CD14-positive monocyte (primary cell): Measurements from ENCODE around the gene DHRS2. TPM values are rescaled to one million over a fixed set of nuclear protein-coding genes. Genes with fewer than 3 reads are reported as not detected.
A peak's percentile ranks its signal among the peaks of the same experiment; 100 is the strongest.

ENCODE experiments used
- DNase-seq, 3 donors: peaks; one replicate each; pipeline ENCODE4 v3.0.0-alpha.2; 2011 to 2022
- H2AFZ ChIP-seq: 2 replicates; pipeline ENCODE4 v1.6.0; 2012; ENCODE audit warnings: mild to moderate bottlenecking, low read depth, low read length, inconsistent platforms; ENCODE audit not compliant: insufficient read depth, poor library complexity, severe bottlenecking
- H3K27ac ChIP-seq, 2 donors: 1 replicate in 1 of 2; 2 replicates in 1 of 2; pipeline ENCODE4 v1.5.1; 2012 to 2013; ENCODE audit warnings: low read length in 2 of 2, control low read depth in 1 of 2, inconsistent platforms in 1 of 2, low read depth in 1 of 2, mild to moderate bottlenecking in 1 of 2
- H3K27me3 ChIP-seq, 2 donors: one replicate each; pipeline versions ENCODE4 v1.6.0 to v1.6.1; 2011 to 2013; ENCODE audit warnings: low read length in 2 of 2; ENCODE audit not compliant: control insufficient read depth in 2 of 2, insufficient read depth in 2 of 2
- H3K36me3 ChIP-seq, 2 donors: replicated peaks in 1 of 2; 1 replicate in 1 of 2; 2 replicates in 1 of 2; pipeline versions ENCODE4 v1.5.1 to v1.6.1; 2012 to 2013; ENCODE audit warnings: low read length in 2 of 2, control low read depth in 1 of 2, inconsistent platforms in 1 of 2, mild to moderate bottlenecking in 1 of 2; ENCODE audit not compliant: insufficient read depth in 2 of 2, control insufficient read depth in 1 of 2
- H3K4me1 ChIP-seq, 2 donors: 1 replicate in 1 of 2; 2 replicates in 1 of 2; pipeline versions ENCODE4 v1.5.1 to v1.6.1; 2012 to 2013; ENCODE audit warnings: low read length in 2 of 2, control low read depth in 1 of 2, inconsistent platforms in 1 of 2, mild to moderate bottlenecking in 1 of 2, moderate library complexity in 1 of 2; ENCODE audit not compliant: insufficient read depth in 2 of 2, control insufficient read depth in 1 of 2
- H3K4me2 ChIP-seq: replicated peaks from 2 replicates; pipeline ENCODE3; 2012; ENCODE audit warnings: low read length, moderate library complexity, mild to moderate bottlenecking; ENCODE audit not compliant: poor library complexity, severe bottlenecking; ENCODE audit errors: extremely low read depth
- H3K4me3 ChIP-seq, 3 experiments: fragments of 200-600 bp in 1 of 3; sonication (generic) in 1 of 3; replicated peaks in 1 of 3; 1 replicate in 2 of 3; 2 replicates in 1 of 3; pipeline ENCODE4 v1.5.1; 2011 to 2013; ENCODE audit warnings: low read length in 3 of 3, mild to moderate bottlenecking in 3 of 3, control low read depth in 2 of 3, low read depth in 2 of 3, inconsistent platforms in 1 of 3, moderate library complexity in 1 of 3
- H3K79me2 ChIP-seq: 2 replicates; pipeline ENCODE4 v1.6.0; 2012; ENCODE audit warnings: mild to moderate bottlenecking, control low read depth, inconsistent platforms, low read length, moderate library complexity; ENCODE audit not compliant: insufficient read depth
- H3K9ac ChIP-seq: 2 replicates; pipeline ENCODE4 v1.6.0; 2017; ENCODE audit warnings: low read length, mild to moderate bottlenecking; ENCODE audit not compliant: insufficient read depth, poor library complexity, severe bottlenecking
- H3K9me3 ChIP-seq, 2 donors: replicated peaks in 1 of 2; 1 replicate in 1 of 2; 2 replicates in 1 of 2; pipeline versions ENCODE4 v1.5.1 to v1.6.1; 2012 to 2013; ENCODE audit warnings: low read length in 2 of 2, control low read depth in 1 of 2; ENCODE audit not compliant: control insufficient read depth in 1 of 2, insufficient read depth in 1 of 2
- H4K20me1 ChIP-seq: 2 replicates; pipeline ENCODE4 v1.6.0; 2012; ENCODE audit warnings: mild to moderate bottlenecking, low read length, control low read depth, moderate library complexity; ENCODE audit not compliant: insufficient read depth
- H3K27ac Mint-ChIP-seq, 7 donors: one replicate each; pipeline ENCODE4 v1.8.0; 2020; ENCODE audit warnings: mild to moderate bottlenecking in 7 of 7, mixed read lengths in 7 of 7, moderate library complexity in 6 of 7, inconsistent platforms in 2 of 7
- H3K27me3 Mint-ChIP-seq, 3 donors: one replicate each; pipeline ENCODE4 v1.8.0; 2021 to 2022; ENCODE audit warnings: low read depth in 3 of 3, mild to moderate bottlenecking in 3 of 3, mixed read lengths in 3 of 3, moderate library complexity in 3 of 3, inconsistent platforms in 1 of 3
- H3K36me3 Mint-ChIP-seq, 2 donors: one replicate each; pipeline ENCODE4 v1.8.0; 2020; ENCODE audit warnings: mixed read lengths in 2 of 2, inconsistent platforms in 1 of 2, mild to moderate bottlenecking in 1 of 2
- H3K4me1 Mint-ChIP-seq: one replicate; pipeline ENCODE4 v1.8.0; 2020; ENCODE audit warnings: mild to moderate bottlenecking, mixed read lengths
- H3K4me3 Mint-ChIP-seq, 2 donors: one replicate each; pipeline ENCODE4 v1.8.0; 2020; ENCODE audit warnings: mild to moderate bottlenecking in 2 of 2, mixed read lengths in 2 of 2, moderate library complexity in 1 of 2
- H3K9me3 Mint-ChIP-seq, 7 donors: one replicate each; pipeline ENCODE4 v1.8.0; 2020 to 2022; ENCODE audit warnings: mixed read lengths in 7 of 7, mild to moderate bottlenecking in 6 of 7, moderate library complexity in 6 of 7, inconsistent platforms in 2 of 7
- WGBS: methylation state at CpG from one replicate; pipeline ENCODE4 v1.1.5; 2013; ENCODE audit warnings: missing lambda C conversion rate; ENCODE audit not compliant: insufficient coverage; 5-methylcytosine and 5-hydroxymethylcytosine counted together
- intact Hi-C, 2 donors: fragments of 100-400 bp; cut with micrococcal nuclease; formaldehyde crosslinking; loops; one replicate each; pipeline versions ENCODE4 v1.15.0 to v1.15.1; 2023
- polyA plus RNA-seq, 3 donors: library from polyadenylated mRNA; depleted of rRNA in 1 of 3; unstranded in 2 of 3; stranded (reverse) in 1 of 3; fragments of 300-500 nt in 2 of 3; fragments of >200 nt in 1 of 3; fragmentation: Illumina TruSeq in 2 of 3; gene quantifications; 1 replicate in 2 of 3; 2 replicates in 1 of 3; pipeline ENCODE4 v1.2.3, GENCODE V29; 2012 to 2021
- TF ChIP-seq, protein P1 (sequence below): fragments of 200-600 bp; IDR thresholded peaks from one replicate; pipeline ENCODE4 v1.8.0; 2022; ENCODE audit warnings: antibody characterized with exemption, mild to moderate bottlenecking

The DHRS2 gene
- polyA plus RNA-seq, 3 donors = not detected

- Mint-ChIP-seq H3K27me3 (peaks cover 6 to 11% (median 9%) of the 10 kb centered on the region in 3 donors), H3K4me3 (no peak overlapping the region), H3K36me3 (no peaks in the 10 kb centered on the region), H3K9me3 (peaks cover 0 to 6% (median 4%) of the 10 kb centered on the region in 7 donors), H3K27ac (no peak overlapping the region), H3K4me1 (peaks cover 9% of the 10 kb centered on the region)
- Histone ChIP-seq H3K4me2 (no peak overlapping the region), H3K9ac (no peak overlapping the region), H2AFZ (no peak overlapping the region), H3K9me3 (no peaks in the 10 kb centered on the region), H3K27me3 (no peaks in the 10 kb centered on the region), H3K36me3 (no peaks in the 10 kb centered on the region), H3K79me2 (no peaks in the 10 kb centered on the region), H3K4me1 (no peaks in the 10 kb centered on the region), H3K27ac (no peak overlapping the region), H3K4me3 (no peak overlapping the region), H4K20me1 (no peaks in the 10 kb centered on the region)
- TF ChIP-seq, protein P1, sequence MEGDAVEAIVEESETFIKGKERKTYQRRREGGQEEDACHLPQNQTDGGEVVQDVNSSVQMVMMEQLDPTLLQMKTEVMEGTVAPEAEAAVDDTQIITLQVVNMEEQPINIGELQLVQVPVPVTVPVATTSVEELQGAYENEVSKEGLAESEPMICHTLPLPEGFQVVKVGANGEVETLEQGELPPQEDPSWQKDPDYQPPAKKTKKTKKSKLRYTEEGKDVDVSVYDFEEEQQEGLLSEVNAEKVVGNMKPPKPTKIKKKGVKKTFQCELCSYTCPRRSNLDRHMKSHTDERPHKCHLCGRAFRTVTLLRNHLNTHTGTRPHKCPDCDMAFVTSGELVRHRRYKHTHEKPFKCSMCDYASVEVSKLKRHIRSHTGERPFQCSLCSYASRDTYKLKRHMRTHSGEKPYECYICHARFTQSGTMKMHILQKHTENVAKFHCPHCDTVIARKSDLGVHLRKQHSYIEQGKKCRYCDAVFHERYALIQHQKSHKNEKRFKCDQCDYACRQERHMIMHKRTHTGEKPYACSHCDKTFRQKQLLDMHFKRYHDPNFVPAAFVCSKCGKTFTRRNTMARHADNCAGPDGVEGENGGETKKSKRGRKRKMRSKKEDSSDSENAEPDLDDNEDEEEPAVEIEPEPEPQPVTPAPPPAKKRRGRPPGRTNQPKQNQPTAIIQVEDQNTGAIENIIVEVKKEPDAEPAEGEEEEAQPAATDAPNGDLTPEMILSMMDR = no peak
- intact Hi-C loops = loop anchor here in 1 of 2 donors (5.0 kb wide), 1 partner anchor 281 kb away; no protein-coding TSS in a partner anchor
- no peak for DNase-seq
Observed at GRCh38 chr14:23631234-23631633, 4.9 kb upstream of the DHRS2 start.

DNA sequence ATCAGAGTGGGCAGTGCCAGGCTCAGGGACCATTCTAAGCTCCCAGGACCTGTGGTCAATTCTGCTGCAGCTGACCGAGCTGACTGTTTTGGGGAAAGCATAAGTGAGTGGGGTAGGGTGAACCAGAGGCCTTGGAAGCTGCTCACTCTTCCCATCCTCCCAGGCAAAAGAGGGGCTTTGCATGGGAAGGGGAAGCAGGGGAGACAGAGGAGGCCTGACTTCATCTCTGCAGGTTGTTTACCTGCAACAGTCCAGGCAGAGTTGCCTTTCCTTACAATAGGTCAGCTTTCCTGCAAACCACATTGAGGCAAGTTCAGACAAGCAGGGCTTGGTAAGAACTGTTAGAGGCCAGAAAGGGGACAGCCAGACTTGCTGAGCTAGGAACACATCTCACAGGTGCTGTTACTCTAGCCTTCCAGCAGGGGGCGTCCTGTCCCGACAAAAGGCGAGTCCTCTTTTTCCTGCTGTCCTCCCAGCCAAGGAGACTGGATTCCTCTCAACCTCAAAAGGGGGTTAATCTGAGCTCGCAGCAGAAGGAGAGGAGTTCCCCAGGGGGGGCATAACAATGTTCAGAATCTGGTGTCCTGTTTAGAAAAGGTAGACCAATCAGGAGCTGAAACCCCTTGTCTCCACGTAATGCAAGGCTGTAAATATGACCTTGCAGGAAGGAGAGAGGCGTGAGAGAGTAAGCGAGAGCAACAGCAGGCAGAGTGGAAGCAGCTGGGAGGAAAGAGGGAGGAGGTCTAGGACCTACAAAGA, 4.3 kb upstream of the DHRS2 start:
- Histone ChIP-seq H3K9me3 (no peaks in the 10 kb centered on the region), H3K36me3 (no peaks in the 10 kb centered on the region), H3K4me3 (no peak overlapping the region), H3K4me2 (no peak overlapping the region), H3K27me3 (no peaks in the 10 kb centered on the region), H2AFZ (peak overlapping the region; percentile 43), H3K9ac (no peak overlapping the region), H3K79me2 (no peaks in the 10 kb centered on the region), H4K20me1 (no peaks in the 10 kb centered on the region), H3K4me1 (no peaks in the 10 kb centered on the region), H3K27ac (no peak overlapping the region)
- Mint-ChIP-seq H3K4me3 (peak overlapping the region in 1 of 2 donors; percentile 56), H3K4me1 (peaks cover 9% of the 10 kb centered on the region), H3K36me3 (no peaks in the 10 kb centered on the region), H3K27me3 (peaks cover 6 to 10% (median 9%) of the 10 kb centered on the region in 3 donors), H3K27ac (peak overlapping the region in 2 of 7 donors; percentile 1 to 41), H3K9me3 (peaks cover 0 to 12% (median 7%) of the 10 kb centered on the region in 7 donors)
- DNase-seq = peak; percentile 32 to 57 (median 51)
- TF ChIP-seq, protein P1 = peak; percentile 97
- intact Hi-C loops = loop anchor here in 1 of 2 donors (5.0 kb wide), 1 partner anchor 280 kb away; no protein-coding TSS in a partner anchor
- 8% methylated on average over 3 of the region's 8 CpGs for WGBS
